Posterior vena cava (tissue), 2 donors: ENCODE measurements around the gene SMC6. TPM values are rescaled to one million over a fixed set of nuclear protein-coding genes. Genes with fewer than 3 reads are reported as not detected.

Experiments used
- DNase-seq: peaks from one replicate; pipeline ENCODE4 v3.0.0-alpha.2; 2020; ENCODE audit warnings: low spot score
- intact Hi-C, 2 donors: fragments of 100-400 bp; cut with DNase I; formaldehyde crosslinking; loops; one replicate each; pipeline versions ENCODE4 v1.14.1 to v1.14.2; 2022 to 2023
- total RNA-seq, 2 donors: library from RNA; stranded (reverse); fragmentation: NEBNext Ultra II Directional; extraction: Animal tissue kit (Norgen Biotek cat#: 25700); gene quantifications; one replicate each; pipeline ENCODE4 v1.2.1, GENCODE V29; 2021
- donor health status: DM: yes; HTN: yes; CAD: no.
- donor health status: DM: yes; HTN: yes; CAD: no.

SMC6 gene
- total RNA-seq, 2 donors from 2014 or later, result 10.5 to 13.8 TPM

GRCh38 chr2:17628349-17629261 is 125.0 kb downstream of the SMC6 start:
- DNase-seq, result no peak
- intact Hi-C loops, result no loop called here

- intact Hi-C loops, result no loop called here
- no peak for DNase-seq
Observed at GRCh38 chr2:17627434-17627833, 126.2 kb downstream of the SMC6 start.

GRCh38 chr2:17626986-17627385 is 126.6 kb downstream of the SMC6 start:
- intact Hi-C loops, result no loop called here
- DNase-seq, result no peak

- intact Hi-C loops, result no loop called here
- DNase-seq, result no peak
Observed at GRCh38 chr2:17625446-17625845, 128.2 kb downstream of the SMC6 start.

- DNase-seq, result no peak
- intact Hi-C loops, result loop anchor here in 1 of 2 donors (5.0 kb wide), 1 partner anchor 1014 kb away; no protein-coding TSS in a partner anchor
Observed at GRCh38 chr2:17621781-17622180, 131.8 kb downstream of the SMC6 start.

- intact Hi-C loops, result loop anchor here in 1 of 2 donors (5.0 kb wide), 1 partner anchor 1014 kb away; no protein-coding TSS in a partner anchor
- DNase-seq, result no peak
Observed at GRCh38 chr2:17620841-17621240, 132.8 kb downstream of the SMC6 start.

- DNase-seq, result no peak
- intact Hi-C loops, result loop anchor here in 1 of 2 donors (5.0 kb wide), 1 partner anchor 1013 kb away; no protein-coding TSS in a partner anchor
Observed at GRCh38 chr2:17620280-17620679, 133.3 kb downstream of the SMC6 start.

GRCh38 chr2:17617955-17618354 is 135.7 kb downstream of the SMC6 start:
- DNase-seq, result no peak
- intact Hi-C loops, result no loop called here

- no peak for DNase-seq
- intact Hi-C loops, result no loop called here
Observed at GRCh38 chr2:17617516-17617915, 136.1 kb downstream of the SMC6 start.

- no peak for DNase-seq
- intact Hi-C loops, result no loop called here
Observed at GRCh38 chr2:17616405-17616804, 137.2 kb downstream of the SMC6 start.

GRCh38 chr2:17615728-17616351 is 137.8 kb downstream of the SMC6 start:
- no peak for DNase-seq
- intact Hi-C loops, result no loop called here

GRCh38 chr2:17615147-17615546 is 138.5 kb downstream of the SMC6 start:
- intact Hi-C loops, result no loop called here

GRCh38 chr2:17614174-17614930 is 139.3 kb downstream of the SMC6 start:
- DNase-seq, result no peak
- intact Hi-C loops, result no loop called here

More at GRCh38 chr2:17615147-17615546, 138.5 kb downstream of the SMC6 start:
- no peak for DNase-seq

Other genes with a start within 250 kb of the SMC6 start
- gene RAD51AP2, start 235.4 kb downstream of the SMC6 start, total RNA-seq, result not detected
- gene VSNL1, start 213.1 kb downstream of the SMC6 start, total RNA-seq, result not detected
- 1 to 10 TPM; 3.1 to 3.5 TPM for gene GEN1, start 328 bp upstream of the SMC6 start, total RNA-seq
- not detected for gene MSGN1, start 62.6 kb upstream of the SMC6 start, total RNA-seq
- gene KCNS3, start 124.9 kb upstream of the SMC6 start, total RNA-seq, result 1 to 10 TPM; 3.1 to 7.2 TPM